Activated T-helper 1 cell treated with anti-CD3 and anti-CD28 coated beads, Interleukin-12 subunit alpha, Interleukin-12 subunit beta, Interleukin-2, Interleukin-4 antibody, amounts not matched to agents 30 ng/mL and 10 ng/mL and 1 ng/mL, durations not matched to agents 14 hours and 24 hours and 36 hours (primary cell): ENCODE data around the gene ACSM5. TPM values are rescaled to one million over a fixed set of nuclear protein-coding genes. Genes with fewer than 3 reads are reported as not detected.

ENCODE experiments used
- DNase-seq: peaks from one replicate; pipeline ENCODE4 v3.0.0; 2021; ENCODE audit warnings: low spot score
- H3K27ac Mint-ChIP-seq: one replicate; pipeline ENCODE4 v1.8.0; 2021; ENCODE audit warnings: mild to moderate bottlenecking, mixed read lengths
- H3K27me3 Mint-ChIP-seq: one replicate; pipeline ENCODE4 v1.8.0; 2022; ENCODE audit warnings: mild to moderate bottlenecking, moderate library complexity, mixed read lengths; ENCODE audit not compliant: insufficient read depth
- H3K36me3 Mint-ChIP-seq: one replicate; pipeline ENCODE4 v1.8.0; 2021; ENCODE audit warnings: low read depth, mixed read lengths
- H3K4me1 Mint-ChIP-seq: one replicate; pipeline ENCODE4 v1.8.0; 2021; ENCODE audit warnings: low read depth, mixed read lengths
- H3K4me3 Mint-ChIP-seq: one replicate; pipeline ENCODE4 v1.8.0; 2021; ENCODE audit warnings: mild to moderate bottlenecking, moderate library complexity, mixed read lengths
- H3K9me3 Mint-ChIP-seq: one replicate; pipeline ENCODE4 v1.8.0; 2021; ENCODE audit warnings: mixed read lengths
- intact Hi-C: fragments of 100-400 bp; cut with micrococcal nuclease; formaldehyde crosslinking; loops from one replicate; pipeline ENCODE4 v1.15.1; 2024
- total RNA-seq: library from RNA; stranded (reverse); gene quantifications from 2 replicates; pipeline ENCODE4 v1.2.3, GENCODE V29; 2022

Gene ACSM5
- total RNA-seq, 1 donor from 2014 or later = not detected

GRCh38 chr16:20387978-20388377, 21.4 kb upstream of the ACSM5 start:
- H3K4me3 Mint-ChIP-seq = no peak overlapping the region
- DNase-seq = no peak
- H3K27me3 Mint-ChIP-seq = peaks cover 3% of the 10 kb centered on the region
- no peaks in the 10 kb centered on the region for H3K36me3 Mint-ChIP-seq
- no peaks in the 10 kb centered on the region for H3K4me1 Mint-ChIP-seq
- no peak overlapping the region for H3K27ac Mint-ChIP-seq
- intact Hi-C loops = no loop called here
- H3K9me3 Mint-ChIP-seq = no peaks in the 10 kb centered on the region

GRCh38 chr16:20388854-20389253, 20.5 kb upstream of the ACSM5 start:
- intact Hi-C loops = no loop called here

GRCh38 chr16:20391045-20391444, 18.3 kb upstream of the ACSM5 start:
- H3K4me3 Mint-ChIP-seq = no peak overlapping the region
- peaks cover 6% of the 10 kb centered on the region for H3K27me3 Mint-ChIP-seq
- no peaks in the 10 kb centered on the region for H3K9me3 Mint-ChIP-seq
- no peak for DNase-seq
- no peaks in the 10 kb centered on the region for H3K4me1 Mint-ChIP-seq
- intact Hi-C loops = no loop called here
- H3K36me3 Mint-ChIP-seq = no peaks in the 10 kb centered on the region
- no peak overlapping the region for H3K27ac Mint-ChIP-seq

More at GRCh38 chr16:20388854-20389253, 20.5 kb upstream of the ACSM5 start:
- Mint-ChIP-seq H3K4me1 (no peaks in the 10 kb centered on the region), H3K36me3 (no peaks in the 10 kb centered on the region), H3K4me3 (no peak overlapping the region), H3K27me3 (peaks cover 5% of the 10 kb centered on the region), H3K27ac (no peak overlapping the region), H3K9me3 (no peaks in the 10 kb centered on the region)
- DNase-seq = no peak

GRCh38 chr16:20393801-20394577, 15.3 kb upstream of the ACSM5 start:
- Mint-ChIP-seq H3K4me3 (no peak overlapping the region), H3K36me3 (no peaks in the 10 kb centered on the region), H3K9me3 (no peaks in the 10 kb centered on the region), H3K4me1 (no peaks in the 10 kb centered on the region), H3K27me3 (peaks cover 5% of the 10 kb centered on the region), H3K27ac (no peak overlapping the region)
- no peak for DNase-seq
- intact Hi-C loops = no loop called here

- Mint-ChIP-seq H3K9me3 (no peaks in the 10 kb centered on the region), H3K27me3 (peaks cover 5% of the 10 kb centered on the region), H3K4me3 (no peak overlapping the region), H3K36me3 (no peaks in the 10 kb centered on the region), H3K27ac (no peak overlapping the region), H3K4me1 (no peaks in the 10 kb centered on the region)
- intact Hi-C loops = no loop called here
- no peak for DNase-seq
Measured at GRCh38 chr16:20395946-20396345, 13.4 kb upstream of the ACSM5 start.

GRCh38 chr16:20396846-20397467, 12.4 kb upstream of the ACSM5 start:
- no peaks in the 10 kb centered on the region for H3K9me3 Mint-ChIP-seq
- no peaks in the 10 kb centered on the region for H3K4me1 Mint-ChIP-seq
- H3K4me3 Mint-ChIP-seq = no peak overlapping the region
- H3K27me3 Mint-ChIP-seq = peaks cover 5% of the 10 kb centered on the region
- H3K36me3 Mint-ChIP-seq = no peaks in the 10 kb centered on the region
- DNase-seq = no peak
- intact Hi-C loops = no loop called here
- H3K27ac Mint-ChIP-seq = no peak overlapping the region

- Mint-ChIP-seq H3K4me3 (no peak overlapping the region), H3K36me3 (no peaks in the 10 kb centered on the region), H3K4me1 (no peaks in the 10 kb centered on the region), H3K9me3 (no peaks in the 10 kb centered on the region), H3K27me3 (peaks cover 5% of the 10 kb centered on the region), H3K27ac (no peak overlapping the region)
- intact Hi-C loops = no loop called here
- DNase-seq = no peak
Measured at GRCh38 chr16:20397468-20398074, 11.8 kb upstream of the ACSM5 start.

GRCh38 chr16:20398603-20399002, 10.7 kb upstream of the ACSM5 start:
- H3K9me3 Mint-ChIP-seq = no peaks in the 10 kb centered on the region
- no peak for DNase-seq
- H3K27me3 Mint-ChIP-seq = peaks cover 5% of the 10 kb centered on the region
- no peaks in the 10 kb centered on the region for H3K36me3 Mint-ChIP-seq
- intact Hi-C loops = no loop called here
- no peak overlapping the region for H3K27ac Mint-ChIP-seq
- H3K4me3 Mint-ChIP-seq = no peak overlapping the region
- no peaks in the 10 kb centered on the region for H3K4me1 Mint-ChIP-seq

- intact Hi-C loops = no loop called here
- DNase-seq = no peak
- Mint-ChIP-seq H3K27ac (no peak overlapping the region), H3K36me3 (no peaks in the 10 kb centered on the region), H3K4me1 (no peaks in the 10 kb centered on the region), H3K27me3 (peaks cover 2% of the 10 kb centered on the region), H3K9me3 (no peaks in the 10 kb centered on the region), H3K4me3 (no peak overlapping the region)
Measured at GRCh38 chr16:20399185-20399584, 10.1 kb upstream of the ACSM5 start.

- H3K27me3 Mint-ChIP-seq = peaks cover 2% of the 10 kb centered on the region
- H3K9me3 Mint-ChIP-seq = no peaks in the 10 kb centered on the region
- H3K27ac Mint-ChIP-seq = no peak overlapping the region
- H3K36me3 Mint-ChIP-seq = no peaks in the 10 kb centered on the region
- H3K4me1 Mint-ChIP-seq = no peaks in the 10 kb centered on the region
- DNase-seq = no peak
- intact Hi-C loops = no loop called here
- no peak overlapping the region for H3K4me3 Mint-ChIP-seq
Measured at GRCh38 chr16:20401066-20401465, 8.3 kb upstream of the ACSM5 start.

- intact Hi-C loops = no loop called here
- no peak for DNase-seq
- Mint-ChIP-seq H3K27me3 (no peaks in the 10 kb centered on the region), H3K4me3 (no peak overlapping the region), H3K27ac (no peak overlapping the region), H3K9me3 (no peaks in the 10 kb centered on the region), H3K36me3 (no peaks in the 10 kb centered on the region), H3K4me1 (no peaks in the 10 kb centered on the region)
Measured at GRCh38 chr16:20401475-20402016, 7.8 kb upstream of the ACSM5 start.

- no peak for DNase-seq
- H3K4me1 Mint-ChIP-seq = no peaks in the 10 kb centered on the region
- no peak overlapping the region for H3K27ac Mint-ChIP-seq
- intact Hi-C loops = no loop called here
- no peak overlapping the region for H3K4me3 Mint-ChIP-seq
- no peaks in the 10 kb centered on the region for H3K36me3 Mint-ChIP-seq
- no peaks in the 10 kb centered on the region for H3K9me3 Mint-ChIP-seq
- H3K27me3 Mint-ChIP-seq = no peaks in the 10 kb centered on the region
Measured at GRCh38 chr16:20402651-20403050, 6.7 kb upstream of the ACSM5 start.

GRCh38 chr16:20404637-20405036, 4.7 kb upstream of the ACSM5 start, which contains the start of gene PDILT:
Gene PDILT, minus strand, starts transcription at chr16:20404737. Its CDS starts 5,437 bp downstream, at chr16:20399300.
- H3K4me3 Mint-ChIP-seq = no peak within 1 kb of the TSS
- no peaks in the 10 kb centered on the region for H3K36me3 Mint-ChIP-seq

More at GRCh38 chr16:20404637-20405036, 4.7 kb upstream of the ACSM5 start, which contains the start of gene PDILT:
- no peaks in the 10 kb centered on the region for H3K9me3 Mint-ChIP-seq
- DNase-seq = no peak
- H3K27me3 Mint-ChIP-seq = no peaks in the 10 kb centered on the region
- intact Hi-C loops = no loop called here
- H3K27ac Mint-ChIP-seq = no peak within 1 kb of the TSS
- no peaks in the 10 kb centered on the region for H3K4me1 Mint-ChIP-seq
